Activated gamma-delta T cell treated with Interleukin-2 at 50 U/mL for 16 hours (primary cell): ENCODE data around the gene CD8A.
A peak's percentile ranks its signal among the peaks of the same experiment; 100 is the strongest.
"Not testable (repeated sequence)": the region's sequence is repeated elsewhere in the genome, so short reads cannot be mapped to it uniquely, and the experiment has no call there.

ENCODE experiments used
- DNase-seq: peaks from one replicate; pipeline ENCODE4 v3.0.0-alpha.2; 2020

Gene CD8A

DNA sequence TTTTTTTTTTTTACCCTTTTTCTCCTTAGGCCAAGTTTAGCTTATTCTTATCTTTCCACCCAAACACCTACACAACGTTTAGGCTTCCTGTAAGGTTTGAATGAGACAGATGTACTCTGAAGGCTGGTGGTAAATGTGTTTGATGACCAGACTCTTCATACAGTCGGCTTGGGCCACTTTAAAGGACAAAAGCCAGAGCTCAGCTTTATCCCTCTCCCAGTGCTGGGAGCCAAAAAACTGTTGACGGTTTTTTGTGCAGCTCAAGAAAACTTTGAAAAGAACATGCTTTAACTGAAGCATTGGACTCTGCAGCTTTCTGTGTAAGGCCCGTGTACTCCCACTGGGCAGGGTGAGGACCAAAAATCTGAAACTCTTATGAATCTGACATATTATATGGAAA, 15.4 kb downstream of the CD8A start:
- DNase-seq = no peak

DNA sequence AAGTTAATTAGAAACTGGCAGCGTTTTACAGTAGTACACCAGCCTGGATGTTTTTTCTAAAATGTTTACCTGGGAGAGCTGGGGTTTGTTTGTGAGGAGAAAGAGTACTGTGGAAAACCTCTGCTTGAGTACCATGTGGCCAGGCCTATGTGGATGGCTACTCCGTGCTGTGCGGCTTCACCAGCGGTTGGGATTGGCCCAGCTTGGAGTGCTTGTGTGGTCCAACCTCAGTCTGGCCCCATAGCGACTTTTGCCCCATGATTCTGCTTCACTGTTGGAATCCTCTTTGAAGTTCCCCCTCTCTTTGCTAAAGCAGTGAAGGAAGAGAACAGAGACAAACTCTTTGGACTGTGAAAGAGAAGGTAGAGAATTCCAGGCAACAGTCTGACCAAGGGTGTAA, 15.9 kb downstream of the CD8A start:
- no peak for DNase-seq

DNA sequence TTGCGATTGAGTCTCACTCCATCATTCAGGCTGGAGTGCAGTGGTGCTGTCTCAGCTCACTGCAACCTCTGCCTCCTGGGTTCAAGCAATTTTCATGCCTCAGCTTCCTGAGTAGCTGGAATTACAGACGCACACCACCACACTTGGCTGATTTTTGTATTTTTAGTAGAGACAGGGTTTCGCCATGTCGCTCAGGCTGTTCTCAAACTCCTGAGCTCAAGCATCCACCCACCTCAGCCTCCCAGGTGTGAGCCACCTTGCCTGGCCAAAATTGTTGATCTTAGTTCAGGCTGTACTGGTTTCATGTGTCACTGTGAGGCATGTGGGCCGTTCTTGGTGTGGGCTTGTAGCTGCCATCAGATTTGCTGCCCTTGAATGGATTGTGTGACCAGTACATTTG, 18.1 kb downstream of the CD8A start:
- no peak for DNase-seq

DNA sequence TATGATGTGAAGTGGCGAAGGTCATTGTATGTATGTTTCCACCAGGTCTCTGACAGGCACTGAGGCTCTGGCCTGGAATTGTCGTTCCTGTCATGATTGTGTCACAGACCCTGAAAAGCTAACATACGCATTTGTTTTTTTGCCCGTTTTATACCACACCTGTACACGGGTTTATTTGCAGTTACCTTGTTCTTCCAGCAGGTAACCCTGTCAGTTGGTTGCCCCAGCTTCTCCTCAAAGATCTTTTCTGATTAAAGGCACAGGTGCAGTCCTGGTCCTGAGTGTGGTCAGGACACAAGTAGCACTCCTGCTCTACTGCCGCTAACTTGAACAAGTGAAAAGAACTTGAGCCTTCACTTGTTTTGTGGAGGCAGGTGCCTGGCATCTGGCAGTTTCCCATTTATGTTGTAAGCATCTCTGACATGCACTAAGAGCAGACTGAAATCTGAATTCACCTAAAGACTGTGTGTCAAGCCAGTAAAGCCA, 19.9 kb downstream of the CD8A start:
- DNase-seq = no peak

DNA sequence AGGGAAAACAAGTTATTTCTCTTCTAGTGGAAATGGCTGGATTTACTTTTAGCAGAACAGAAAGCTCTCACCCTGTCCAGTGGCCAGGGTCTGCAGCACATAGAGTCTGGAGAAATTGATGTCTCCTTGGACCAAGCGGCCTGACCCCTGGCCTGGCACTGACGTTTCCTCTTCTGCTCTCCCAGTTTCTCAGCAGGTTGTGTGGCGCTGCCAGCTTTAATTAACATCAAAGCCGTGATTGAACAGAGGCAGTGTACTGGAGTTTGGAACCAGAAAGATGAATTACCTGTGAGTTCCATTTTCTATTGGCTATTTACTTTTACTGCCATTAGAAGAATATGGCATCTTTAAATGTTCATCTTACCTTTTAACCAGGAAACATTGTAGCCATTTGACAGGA, 20.9 kb downstream of the CD8A start:
- no peak for DNase-seq

DNA sequence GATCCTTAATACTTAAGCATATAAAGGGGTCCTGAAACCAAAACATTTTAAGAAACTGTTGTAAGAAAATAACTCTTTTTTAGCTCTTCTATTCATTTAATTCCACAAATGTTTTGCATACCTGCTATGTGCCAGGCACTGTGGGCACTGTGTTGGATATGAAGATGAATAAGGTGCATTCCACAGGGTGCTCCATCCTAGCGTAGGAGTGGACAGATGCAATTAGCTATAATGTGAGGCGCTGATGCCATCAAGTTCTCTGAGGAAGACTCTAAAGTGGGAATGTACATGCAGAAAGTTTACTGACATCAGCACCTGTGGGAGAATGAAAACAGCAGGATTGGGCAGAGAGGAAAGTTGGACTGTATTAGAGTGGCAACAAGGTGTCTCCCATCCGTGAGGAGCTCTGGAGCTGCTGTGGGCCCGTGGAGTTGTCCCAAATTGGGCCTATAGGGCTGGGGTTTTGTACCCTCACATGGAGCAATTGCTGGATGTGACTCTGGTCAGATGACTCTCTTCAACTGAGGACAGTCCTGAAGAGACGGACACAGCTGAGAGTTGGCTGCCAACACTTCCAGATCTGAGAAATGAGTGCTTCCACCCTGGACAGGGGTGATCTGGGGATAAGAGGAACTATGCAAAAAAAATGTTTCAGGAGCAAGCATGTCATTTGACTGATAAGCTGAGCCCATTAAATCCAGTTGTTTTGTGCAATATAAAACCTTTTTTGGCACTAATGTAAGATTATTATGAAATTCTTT, 22.3 kb downstream of the CD8A start:
- no peak for DNase-seq

DNA sequence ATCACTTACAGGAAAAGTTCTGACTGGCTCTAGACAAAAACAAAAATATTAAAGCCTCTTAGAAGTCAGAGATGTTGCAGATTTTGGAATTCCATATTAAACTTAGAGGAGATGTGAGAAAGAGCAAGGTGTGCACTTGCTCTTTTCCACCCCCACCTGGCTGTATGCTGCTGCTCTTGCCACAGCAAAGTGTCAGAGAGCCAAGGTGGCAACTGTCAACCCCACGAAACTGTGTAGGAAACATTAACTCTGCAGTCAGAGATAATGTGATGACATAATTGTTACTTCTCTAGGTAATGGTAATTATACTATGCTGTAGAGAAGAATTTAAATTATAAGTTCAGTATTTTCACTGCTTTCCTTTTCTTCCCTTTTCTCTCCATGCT, 25.4 kb downstream of the CD8A start:
- DNase-seq = no peak

DNA sequence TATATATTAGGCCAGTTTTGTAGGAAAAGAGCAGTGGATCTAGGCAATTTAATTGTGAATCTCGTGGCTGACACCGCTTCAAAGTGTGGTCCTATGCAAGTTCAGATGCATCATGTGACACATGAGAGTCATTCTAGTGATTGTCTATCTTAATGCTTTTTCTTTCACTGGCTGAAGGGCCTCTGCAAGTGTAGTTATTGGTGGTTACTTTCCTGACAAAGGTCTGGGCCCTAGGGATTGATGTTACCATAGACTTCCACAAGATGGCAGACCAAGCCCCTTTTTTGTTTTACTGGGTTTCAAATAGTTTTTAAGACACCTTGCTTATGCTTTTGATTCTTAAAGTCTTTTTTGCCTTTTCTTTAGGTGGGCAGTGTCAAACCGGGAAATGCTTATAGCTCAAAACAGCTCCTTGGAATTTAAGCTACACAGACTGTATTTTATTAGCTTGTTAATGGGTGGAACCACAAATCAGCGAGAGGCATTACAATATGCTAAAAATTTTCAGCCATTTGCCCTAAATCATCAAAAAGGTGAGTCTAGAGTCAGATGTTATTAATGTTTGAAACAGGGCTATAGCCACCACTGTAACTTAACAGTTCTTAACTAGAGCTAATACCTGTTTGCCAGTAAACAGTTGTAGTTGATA, 25.9 kb downstream of the CD8A start:
- peak; percentile 7 for DNase-seq

DNA sequence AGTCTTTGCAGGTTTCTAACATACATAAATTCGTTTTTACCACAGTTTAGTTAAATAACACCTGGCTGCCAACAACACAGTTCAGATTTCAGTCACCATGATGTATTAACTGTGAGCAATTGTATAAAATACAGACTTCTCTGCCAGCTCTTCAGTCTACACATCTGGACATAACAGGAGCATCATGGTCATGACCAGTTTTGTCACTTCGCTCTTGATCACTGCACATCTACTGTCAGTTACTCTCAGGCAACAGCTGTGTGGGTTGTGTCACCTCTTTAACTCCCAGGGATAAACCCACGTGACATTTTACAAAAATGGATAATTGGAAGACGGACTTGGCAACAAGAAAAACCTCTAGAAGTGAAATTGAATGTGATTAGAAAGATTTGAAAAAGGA, 30.3 kb downstream of the CD8A start:
- no peak for DNase-seq

DNA sequence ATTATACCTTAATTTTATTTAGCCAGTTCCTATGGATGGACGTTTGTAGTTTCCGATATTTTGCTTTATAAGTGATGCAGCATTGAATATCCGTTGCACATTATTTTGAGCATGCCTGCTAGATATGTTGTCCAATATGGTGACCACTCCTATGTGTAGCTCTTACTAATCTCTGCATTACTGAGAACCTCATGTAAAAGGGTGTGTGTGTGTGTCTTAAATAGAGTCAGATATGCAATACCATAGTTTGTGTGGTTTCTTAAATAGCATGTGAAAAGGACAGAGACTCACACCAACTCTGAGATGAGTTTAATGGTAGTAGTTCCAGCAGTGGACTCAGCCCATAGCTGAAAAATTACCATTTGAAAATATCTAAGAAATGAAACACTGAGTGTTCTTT, 32.3 kb downstream of the CD8A start:
- DNase-seq = no peak

DNA sequence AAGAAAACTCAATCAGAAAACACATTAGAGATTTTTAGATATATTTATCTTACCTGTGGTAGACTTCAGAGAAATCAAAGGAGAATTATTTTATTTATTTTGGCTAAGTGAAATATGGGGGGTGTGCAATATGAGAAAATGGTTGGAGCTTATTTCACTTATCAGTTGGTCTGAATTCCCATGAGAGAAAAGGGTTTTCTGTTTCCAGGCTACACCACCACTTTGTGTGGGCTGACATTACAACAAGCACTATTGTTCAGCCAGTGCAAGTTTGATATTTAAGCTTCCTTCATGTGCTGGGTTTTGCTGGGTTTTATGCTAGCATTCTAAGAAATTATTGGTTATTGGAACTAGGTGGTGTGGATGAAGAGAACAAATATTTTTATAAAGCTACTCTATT, 37.1 kb downstream of the CD8A start:
- no peak for DNase-seq

DNA sequence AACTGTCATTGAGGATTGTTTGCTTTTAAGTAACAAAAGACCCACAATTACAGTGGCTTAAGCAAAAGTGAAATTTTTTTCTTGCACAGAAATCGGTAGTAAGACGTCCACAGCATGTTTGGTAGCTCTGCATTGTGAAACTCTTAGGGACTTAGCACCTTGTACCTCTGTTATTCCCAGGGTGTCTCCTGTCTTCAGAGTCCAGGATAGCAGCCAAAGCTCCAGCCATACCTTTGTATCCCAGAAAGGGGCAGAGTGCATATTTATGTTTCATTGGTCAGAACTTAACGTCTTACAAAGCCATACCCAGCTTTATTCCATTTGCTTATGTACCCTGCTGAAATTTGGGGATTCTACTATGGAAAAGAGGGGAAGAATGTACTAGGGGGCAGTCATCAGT, 37.8 kb downstream of the CD8A start:
- no peak for DNase-seq

DNA sequence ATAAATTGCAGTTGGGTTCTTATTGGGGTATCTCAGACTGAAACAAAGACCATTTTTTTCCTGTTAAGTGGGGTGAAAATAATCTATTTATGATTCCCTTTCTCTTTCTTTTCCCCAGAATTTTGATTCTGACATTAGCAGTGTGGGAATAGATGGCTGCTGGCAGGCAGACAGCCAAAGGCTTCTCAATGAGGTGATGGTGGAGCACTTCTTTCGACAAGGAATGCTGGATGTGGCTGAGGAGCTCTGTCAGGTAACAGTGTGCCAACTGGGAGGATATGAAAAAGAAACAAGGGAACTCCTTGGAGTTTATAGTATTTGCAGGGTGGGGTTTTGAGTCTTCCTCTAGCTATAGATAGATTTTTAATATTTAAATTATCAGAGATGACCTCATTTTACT, 38.9 kb downstream of the CD8A start:
- DNase-seq = no peak

DNA sequence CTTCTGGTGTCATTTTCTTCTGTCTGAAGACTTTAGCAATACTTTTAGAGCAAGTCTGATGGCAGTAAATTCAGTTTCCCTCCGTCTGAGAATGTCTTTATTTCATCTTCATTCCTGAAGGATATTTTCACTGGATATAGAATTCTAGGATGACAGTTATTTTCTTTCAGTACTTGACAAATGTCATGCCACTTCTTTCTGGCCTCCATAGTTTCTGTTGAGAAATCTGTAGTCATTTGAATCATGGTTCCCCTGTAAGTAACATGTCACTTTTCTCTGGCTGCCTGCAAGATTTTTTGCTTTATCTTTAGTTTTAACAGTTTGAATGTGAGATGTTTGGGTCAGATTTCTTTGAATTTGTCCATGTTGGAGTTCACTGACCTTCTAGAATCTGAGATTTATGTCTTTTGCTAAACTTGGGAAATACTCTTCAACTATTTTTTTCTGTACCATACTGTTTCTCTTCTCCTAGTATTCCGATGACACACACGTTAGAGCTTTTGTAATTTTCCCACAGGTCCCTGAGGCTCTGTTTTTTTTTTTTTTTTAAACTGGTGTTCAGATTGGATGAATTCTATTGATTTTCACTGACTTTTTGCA, 40.4 kb downstream of the CD8A start:
- DNase-seq = no peak

DNA sequence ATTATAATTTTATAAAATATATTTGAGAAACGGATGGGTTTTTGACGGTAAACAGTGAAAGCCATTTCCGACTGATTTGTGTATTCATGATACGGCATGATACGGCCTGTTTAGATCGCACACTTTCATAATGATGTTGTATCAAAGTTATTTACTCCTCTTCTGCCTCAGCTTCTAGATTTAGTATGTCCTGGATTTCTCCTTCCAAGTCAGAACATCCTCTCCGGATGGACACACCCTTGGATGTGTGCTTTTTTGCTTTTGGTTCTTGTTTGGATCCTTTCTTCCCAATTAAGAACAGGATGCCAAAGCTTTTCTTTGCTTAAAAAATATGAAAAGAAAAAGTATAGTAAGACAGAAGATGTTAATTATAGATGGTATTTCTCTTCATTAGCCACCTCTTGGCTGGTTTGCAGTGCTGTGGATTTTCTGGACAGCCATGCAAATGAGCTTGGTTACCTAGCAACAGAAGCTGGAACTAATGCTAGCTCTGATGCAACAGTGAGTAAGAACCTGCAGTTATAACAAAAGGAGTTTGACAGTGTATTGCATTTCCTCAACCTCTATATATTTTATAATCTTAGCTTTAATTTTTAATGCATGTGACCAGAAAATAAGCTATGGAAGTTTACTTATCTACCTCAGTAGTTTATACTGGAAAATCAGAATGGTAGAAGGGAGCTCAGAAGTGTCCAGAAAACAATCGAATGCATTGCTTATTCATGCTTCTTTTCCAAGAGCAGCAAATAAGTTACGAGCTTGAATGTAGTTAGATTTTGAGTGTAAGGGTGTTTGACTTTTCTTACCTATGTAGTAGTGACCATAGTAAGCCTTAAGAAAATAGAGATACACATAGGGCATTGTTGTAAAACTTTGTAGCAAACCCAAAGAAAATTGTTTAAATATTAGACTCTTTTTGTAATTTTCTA, 42.7 kb downstream of the CD8A start:
- DNase-seq = no peak

DNA sequence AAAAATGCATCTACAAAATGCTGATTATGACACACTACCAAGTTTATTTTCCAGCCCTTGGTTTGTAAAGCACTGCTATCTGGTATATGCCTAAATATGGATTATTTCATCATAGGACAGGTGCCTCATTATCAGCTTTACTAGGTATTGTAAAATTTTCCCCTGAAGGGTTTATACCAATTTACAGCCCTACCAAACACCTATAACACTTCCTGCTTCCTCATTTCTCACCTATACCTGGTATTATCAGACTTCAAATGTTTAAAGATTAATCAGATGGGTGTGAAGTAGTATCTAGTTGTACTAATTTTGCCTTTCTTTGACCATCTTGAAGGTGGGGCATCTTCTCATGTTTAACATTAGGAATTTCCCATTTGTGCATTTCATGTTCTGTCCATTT, 43.8 kb downstream of the CD8A start:
- no peak for DNase-seq

DNA sequence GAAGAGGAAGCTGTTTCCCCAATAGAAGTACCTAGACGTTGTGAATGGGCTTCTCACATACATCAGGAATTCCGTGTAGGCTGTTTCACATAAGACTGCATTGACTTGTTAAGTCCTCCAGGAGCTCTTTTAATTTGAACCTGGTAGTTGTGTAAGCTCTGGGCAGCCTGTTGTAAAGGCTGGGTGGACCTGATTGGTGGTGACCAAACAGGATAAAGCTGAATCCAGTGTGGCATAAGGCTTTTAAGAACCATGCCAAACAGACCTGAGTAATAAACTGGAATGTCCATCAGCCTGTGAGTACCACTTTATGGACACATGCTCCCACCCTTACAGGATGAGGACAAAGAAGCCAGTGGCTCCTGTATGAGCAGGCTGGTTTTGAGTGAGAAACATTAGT, 46.6 kb downstream of the CD8A start:
- no peak for DNase-seq

DNA sequence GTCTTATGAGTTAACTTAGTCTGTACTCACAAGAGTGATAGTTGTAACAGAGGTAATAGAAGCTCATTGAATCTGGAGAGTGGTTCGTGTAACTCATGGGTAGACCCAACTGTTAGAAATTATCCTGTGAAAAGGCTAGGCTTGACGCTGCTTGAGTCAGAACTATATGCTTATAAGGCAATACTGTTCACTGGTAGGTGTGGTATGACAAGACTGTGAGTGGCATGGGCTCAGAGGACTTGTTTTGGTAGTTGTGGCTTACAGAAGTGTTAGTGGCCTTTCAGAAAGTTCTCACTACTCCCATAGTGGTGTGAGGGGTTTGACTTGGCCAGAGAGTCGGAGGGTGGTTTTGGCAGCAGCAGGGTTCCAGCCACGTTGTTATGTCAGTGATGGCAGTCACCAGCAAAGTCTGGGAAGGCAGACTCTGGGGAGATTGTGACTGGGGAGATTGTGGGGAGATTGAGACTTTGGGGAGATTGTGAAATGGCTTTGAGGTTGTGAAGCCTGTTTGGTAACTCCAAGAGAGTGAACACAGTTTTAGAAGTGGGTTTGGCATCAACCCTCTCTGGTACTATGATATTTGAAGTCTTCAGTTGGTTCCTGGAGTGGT, 48.7 kb downstream of the CD8A start:
- DNase-seq = not testable (repeated sequence)

DNA sequence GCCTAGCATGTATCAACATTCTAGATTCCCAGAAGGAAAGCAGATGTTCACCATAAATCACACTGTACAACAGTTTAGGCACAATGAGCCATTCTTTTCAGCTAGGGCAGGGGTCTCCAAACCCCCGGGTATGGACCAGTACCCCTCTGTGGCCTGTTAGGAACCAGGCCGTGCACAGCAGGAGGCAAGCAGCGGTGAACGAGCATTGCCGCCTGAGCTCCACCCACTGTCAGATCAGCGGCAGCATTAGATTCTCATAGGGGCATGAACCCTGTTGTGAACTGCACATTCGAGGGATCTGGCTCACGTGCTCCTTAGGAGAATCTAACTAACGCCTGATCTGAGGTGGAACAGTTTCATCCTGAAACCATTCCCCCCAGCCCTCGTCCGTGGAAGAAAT, 50.8 kb downstream of the CD8A start:
- not testable (repeated sequence) for DNase-seq

DNA sequence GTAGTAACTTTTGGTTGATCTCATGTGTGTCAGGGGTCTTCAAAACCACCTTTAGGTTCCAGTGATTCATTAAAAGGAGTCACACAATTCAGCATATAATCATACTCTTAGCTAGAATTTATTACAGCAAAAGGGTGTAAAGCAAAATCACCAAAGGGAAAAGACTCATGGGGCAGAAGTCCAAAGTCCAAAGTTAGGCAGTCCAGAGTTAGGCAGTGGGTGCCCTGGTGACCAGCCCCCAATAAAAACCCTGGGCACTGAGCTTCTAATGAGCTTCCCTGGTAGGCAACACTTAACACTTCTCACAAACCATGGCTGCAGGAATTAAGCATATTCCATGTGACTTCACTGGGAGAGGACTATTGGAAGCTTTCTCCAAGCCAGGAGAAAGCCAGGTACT, 51.2 kb downstream of the CD8A start:
- DNase-seq = not testable (repeated sequence)

DNA sequence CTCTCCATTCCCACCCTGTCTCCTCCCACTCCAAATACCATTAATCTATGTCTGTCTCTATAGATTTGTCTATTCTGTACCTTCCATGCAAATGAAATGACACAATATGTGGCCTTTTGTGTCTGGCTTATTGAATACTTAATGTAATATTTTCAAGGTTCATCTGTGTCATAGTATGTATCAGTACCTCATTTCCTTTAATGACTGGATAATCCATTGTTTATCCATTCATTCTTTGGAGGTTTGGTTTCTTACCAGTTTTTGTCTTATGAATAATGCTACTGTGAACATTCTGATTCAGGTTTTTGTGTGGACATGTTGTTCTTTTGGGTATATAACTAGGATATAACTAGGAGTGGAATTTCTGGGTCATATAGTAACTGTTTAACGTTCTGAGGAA, 55.8 kb downstream of the CD8A start:
- DNase-seq = not testable (repeated sequence)
